SK-N-SH treated with all-trans-retinoic acid at 6 μM for 48 hours (cell line): ENCODE results near the gene DUSP2.

Source experiments
- CREB5 ChIP-seq: fragments of 250-450 bp; sonication (Bioruptor Pico); IDR thresholded peaks from 2 replicates; pipeline ENCODE4 v1.5.1; 2020; ENCODE audit warnings: low read depth, mild to moderate bottlenecking, moderate library complexity
- ZFP30 ChIP-seq: fragments of 450-650 bp; formaldehyde crosslinking; IDR thresholded peaks from 2 replicates; pipeline ENCODE4 v1.5.0; 2022; ENCODE audit warnings: mild to moderate bottlenecking, moderate library complexity
- ZNF565 ChIP-seq: fragments of 450-650 bp; formaldehyde crosslinking; conservative IDR thresholded peaks from 2 replicates; pipeline ENCODE4 v1.5.0; 2020; ENCODE audit warnings: low read depth, mild to moderate bottlenecking, moderate library complexity

- TF ChIP-seq ZFP30 (no peak), ZNF565 (no peak), CREB5 (no peak)
These were observed 6.0 kb downstream of the DUSP2 start for GRCh38 chr2:96139181-96139758.
